GM19395 (cell line): ENCODE data around the gene PDCD1.
"Not testable (repeated sequence)": the region's sequence is repeated elsewhere in the genome, so short reads cannot be mapped to it uniquely, and the experiment has no call there.

ENCODE experiments used
- ATAC-seq: cut with Tn5 transposase; IDR thresholded peaks from one replicate; pipeline ENCODE4 v1.9.1; 2021; ENCODE audit warnings: mild to moderate bottlenecking, moderate library complexity; ENCODE audit not compliant: unreplicated experiment

The PDCD1 gene

DNA sequence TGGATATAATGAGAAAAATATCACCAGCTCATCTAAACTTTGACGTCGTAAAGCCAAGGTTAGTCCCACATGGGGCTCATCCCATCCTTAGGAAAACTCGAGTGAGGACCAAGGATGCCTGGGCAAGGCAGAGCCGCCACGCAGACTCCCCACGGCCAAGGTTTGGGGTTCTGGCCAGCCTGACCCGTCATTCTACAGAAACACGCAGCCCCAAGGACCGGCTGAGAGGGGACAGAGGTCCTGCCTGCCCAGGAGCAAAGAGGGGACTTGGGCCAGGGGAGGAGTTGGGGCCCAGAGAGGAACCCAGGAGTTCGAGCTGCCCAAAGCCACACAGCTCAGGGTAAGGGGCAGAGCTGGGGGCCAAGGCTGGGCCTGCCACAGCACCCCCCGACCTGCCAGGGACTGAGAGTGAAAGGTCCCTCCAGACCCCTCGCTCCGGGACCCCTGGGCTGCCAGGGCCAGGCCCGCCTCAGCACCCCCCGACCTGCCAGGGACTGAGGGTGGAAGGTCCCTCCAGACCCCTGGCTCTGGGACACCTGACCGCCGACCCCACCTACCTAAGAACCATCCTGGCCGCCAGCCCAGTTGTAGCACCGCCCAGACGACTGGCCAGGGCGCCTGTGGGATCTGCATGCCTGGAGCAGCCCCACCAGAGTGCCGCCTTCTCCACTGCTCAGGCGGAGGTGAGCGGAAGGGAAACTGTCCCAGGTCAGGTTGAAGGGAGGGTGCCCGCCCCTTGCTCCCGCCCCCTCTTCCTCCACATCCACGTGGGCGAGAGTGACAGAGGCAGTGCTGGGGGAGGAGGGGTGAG lies at the start of gene PDCD1:
Gene PDCD1 (minus strand): TSS at position 689 of the 811 bp plus-strand sequence. CDS start 56 bp downstream, at position 633.
- ATAC-seq: peak; percentile 45

DNA sequence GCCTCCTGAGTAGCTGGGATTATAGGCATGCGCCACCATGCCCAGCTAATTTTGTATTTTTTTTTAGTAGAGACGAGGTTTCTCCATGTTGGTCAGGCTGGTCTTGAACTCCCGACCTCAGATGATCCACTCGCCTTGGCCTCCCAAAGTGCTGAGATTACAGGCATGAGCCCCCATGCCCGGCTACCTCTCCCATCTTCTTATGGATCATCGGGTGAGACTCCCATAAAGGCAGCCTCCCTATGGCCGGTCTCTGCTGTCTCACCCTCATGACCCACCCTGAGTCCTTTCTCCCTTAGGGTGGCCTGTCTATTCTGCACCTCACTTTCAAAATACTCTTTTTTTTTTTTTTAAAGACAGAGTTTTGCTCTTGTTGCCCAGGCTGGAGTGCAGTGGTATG lies 49.1 kb upstream of the PDCD1 start:
- ATAC-seq: not testable (repeated sequence)

DNA sequence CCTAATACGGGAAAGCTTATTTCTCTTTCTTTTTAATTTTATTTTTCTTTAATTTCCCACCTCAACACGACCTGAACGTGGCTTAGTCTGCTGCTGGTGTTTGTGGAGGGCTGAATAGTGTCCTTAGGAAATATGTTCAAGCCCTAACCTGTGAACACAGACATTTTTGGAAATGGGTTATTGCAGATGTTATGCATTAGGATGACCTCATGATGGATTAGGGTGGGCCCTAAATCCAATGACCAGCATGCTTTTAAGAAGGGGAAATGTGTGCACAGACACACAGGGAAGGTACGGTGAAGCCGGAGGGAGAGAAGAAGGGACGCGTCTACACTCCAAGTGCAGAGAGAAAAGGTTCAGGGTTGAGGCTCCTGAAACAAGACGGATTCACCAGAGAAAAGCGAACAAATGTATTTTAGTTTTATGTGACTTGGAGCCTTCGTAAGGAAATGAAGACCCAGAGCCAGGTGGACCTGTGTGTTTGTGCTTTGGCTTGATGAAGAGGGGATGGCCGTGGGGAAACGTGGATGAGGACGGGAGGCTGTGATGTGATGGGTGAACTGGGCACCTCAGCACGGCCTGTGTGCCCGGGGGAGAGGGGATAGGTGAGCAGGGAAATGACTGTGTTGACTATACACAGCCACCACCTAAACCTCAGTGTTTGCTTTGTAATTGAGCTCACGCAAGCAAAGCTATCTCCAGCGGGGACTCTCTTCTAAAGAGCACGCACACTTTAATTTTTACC lies 48.3 kb upstream of the PDCD1 start:
- ATAC-seq: no peak

DNA sequence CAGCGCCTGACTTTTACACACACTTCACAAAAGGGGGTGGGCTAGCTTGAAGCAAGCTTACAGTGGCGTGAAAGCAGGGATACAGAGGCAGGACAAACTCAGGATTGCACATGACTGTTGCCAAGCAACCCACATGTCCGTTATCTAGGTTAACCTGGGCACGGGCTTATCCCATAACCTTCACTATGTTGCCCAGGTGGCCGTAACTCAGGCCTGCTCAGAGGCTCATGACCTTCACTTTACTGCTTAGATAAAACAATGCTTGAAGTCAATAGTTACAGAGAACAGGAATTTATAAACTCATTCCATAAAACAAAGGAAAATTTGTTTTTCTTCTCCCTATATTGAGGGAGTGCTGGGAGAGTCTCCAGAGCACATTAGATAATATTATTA lies 47.7 kb upstream of the PDCD1 start:
- ATAC-seq: not testable (repeated sequence)

DNA sequence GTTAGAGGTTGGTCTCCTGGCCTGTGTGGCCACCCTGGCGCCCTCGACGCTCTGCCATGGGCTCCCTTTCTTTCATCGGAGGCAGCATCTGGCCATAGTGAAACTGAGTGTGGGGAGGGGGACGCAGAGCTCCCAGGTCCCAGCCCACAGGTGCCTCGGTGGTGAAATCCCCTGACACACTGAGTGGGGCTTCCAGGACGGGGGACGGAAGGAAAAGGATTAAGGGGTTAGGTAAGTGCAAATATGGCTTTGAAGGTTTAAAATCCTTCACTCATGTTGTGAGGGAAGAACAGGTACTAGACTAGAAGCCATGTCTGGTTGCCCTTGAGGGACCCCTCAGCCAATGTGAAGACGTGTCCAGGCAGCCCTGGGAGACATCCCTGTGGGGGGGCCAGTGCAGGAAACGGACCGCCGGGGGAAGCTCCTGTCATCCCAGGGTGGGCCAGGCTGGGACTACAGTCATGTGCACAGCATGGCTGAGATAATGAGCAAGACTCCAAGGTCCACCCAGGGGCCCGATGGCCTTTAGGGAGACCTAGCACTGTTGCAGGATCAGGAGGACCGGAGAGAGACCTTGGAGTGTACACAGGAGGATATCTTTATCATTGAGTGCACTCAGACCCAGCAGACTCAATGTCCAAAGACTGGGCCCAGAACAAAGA lies 47.2 kb upstream of the PDCD1 start:
- no peak for ATAC-seq

DNA sequence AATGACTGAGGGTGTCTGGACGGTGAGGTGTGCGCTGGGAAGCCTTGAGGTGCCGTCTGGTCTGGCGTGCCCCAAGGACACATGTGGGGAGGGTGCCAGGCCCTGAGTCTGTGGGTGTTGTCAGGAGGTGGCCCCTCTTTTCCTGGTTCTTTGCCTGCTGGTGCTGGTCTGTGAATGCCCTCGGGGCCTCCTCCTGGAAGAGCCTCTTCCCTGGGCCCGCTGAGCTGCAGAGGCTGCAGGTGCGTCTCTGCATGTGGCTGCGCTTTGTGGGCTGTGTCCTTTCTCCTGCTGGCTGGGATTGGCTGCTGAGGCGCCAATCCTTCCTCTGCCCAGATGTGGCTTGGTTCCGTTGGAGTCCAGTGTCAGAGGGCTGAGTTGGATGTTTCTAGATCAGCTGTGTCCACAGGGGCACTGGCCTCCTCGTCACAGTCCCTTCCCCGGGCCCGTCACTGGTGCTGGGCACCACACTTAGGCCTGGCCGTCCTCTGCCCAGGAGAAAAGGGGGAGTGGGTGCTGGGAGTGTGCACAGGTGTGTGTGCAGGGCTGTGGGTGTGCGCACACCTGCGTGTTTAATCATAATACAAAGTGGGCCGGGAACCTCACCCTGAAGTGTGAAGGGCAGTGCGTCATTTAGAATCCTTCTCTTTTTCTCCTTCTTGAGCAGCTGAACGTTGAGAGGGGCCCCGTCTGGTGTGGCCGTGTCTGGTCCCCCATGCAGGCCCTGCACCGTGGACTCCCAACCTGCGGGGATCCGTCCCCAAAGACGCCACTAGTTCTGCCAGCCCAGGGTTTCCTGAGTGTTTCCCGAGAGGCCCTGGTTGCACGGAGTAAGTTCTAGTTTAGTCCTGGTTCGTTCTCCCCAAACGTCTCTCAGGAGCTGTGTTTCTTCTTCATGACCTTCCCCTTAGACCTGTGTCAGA lies 46.4 kb upstream of the PDCD1 start:
- no peak for ATAC-seq

DNA sequence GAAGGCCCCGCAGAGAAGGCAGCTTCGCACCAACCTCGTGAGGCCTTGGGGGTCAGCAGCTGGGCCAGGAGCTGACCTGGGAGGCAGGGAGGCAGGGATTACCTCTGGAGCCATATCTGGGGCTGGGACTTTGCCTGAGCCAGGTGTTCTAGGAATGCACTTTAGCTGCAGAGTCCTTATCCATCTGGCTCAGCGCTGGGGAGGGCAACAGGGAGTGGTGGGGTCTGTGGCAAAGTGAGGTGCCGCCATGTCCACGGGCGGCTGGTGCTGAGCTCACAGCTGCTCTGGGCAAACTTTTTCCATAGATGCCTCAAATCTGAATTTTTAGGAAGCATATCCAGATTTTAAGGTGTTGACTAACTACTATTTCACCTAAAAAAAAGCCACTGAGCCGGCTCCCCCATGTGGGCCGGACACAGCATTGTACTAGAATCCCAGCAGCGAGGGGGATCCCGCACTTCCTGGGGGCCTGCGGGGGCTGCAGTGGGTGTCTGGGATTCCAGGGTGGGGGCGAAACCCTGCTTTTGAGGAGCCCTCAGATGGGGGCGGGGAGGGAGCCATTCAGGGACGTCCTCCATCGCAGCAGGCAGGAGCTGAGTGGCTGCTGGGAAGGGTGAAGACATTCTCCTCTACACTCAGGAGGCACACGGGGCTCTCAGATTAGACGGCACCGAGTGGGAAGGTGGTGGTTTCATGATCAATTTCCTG lies 45.5 kb upstream of the PDCD1 start:
- no peak for ATAC-seq

DNA sequence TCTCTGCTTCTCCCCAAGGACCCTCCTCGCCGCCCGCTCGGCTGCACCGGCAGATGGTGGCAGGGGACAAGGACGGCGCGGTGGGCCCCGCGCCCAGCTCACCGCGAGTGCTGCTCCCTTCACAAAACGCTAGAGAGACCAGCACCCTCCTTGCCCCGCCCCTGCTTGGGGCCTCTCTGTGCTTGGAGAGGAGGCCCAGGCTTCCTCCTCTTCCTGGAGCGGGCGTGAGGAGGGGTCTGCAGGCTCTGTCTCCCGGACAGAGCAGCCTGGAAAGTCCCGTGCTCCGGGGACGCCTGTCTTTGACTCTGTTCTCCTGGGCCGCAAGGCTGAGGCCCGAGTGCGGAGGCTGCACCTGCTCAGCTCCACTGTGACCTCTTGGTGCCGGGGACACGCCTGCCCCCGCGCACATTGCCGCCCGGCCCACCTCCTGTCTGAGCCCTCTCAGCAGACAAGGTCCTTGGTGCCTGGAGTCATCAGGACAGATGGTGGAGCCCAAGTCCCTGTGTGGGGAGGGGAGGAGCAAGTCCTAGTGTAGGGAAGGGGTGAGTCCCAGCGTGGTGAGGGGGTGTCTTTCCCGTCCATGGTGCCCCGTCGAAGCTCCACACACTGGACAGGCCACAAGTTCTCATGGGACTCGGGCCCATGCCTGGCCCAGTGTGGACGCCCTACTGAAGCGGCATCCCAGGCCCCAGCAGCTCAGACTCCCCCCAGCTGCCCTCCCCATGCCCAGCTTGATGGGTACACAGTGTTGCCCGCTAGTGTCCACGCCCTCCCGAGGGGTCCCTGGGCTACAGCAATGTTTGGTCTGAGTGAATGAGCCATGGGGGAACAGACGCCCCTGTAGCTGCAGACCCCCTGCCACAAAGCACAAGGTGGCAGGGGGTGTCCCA lies 44.7 kb upstream of the PDCD1 start:
- ATAC-seq: no peak

DNA sequence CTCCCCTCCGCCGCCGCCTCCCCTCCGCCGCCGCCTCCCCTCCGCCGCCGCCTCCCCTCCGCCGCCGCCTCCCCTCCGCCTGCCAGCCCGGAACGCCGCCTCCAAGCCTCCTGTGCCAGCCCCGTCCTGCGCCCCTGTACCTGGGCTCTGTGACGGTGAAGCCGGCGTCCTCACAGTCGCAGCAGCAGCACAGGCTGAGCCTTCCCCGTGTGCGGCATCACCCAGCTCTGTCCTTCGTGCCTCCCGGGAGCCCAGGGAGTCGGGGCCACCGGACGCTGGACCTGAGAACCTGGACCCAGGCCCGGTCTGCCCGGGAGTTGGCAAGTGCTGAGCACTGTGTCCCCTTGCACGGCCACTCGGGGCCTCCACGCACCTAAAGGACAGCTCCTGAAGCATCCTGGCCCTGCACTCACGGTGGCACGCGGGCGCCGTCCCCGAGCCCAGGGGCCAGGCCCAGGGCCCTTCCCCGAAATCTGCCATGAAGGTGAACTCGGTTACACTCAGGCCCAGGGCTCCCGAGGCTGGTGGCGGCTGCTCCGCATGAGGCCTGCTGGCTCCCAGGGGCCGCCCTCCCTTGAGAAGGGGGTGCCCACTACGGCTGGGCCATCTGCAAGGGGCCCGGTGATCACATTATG lies 43.8 kb upstream of the PDCD1 start:
- no peak for ATAC-seq

DNA sequence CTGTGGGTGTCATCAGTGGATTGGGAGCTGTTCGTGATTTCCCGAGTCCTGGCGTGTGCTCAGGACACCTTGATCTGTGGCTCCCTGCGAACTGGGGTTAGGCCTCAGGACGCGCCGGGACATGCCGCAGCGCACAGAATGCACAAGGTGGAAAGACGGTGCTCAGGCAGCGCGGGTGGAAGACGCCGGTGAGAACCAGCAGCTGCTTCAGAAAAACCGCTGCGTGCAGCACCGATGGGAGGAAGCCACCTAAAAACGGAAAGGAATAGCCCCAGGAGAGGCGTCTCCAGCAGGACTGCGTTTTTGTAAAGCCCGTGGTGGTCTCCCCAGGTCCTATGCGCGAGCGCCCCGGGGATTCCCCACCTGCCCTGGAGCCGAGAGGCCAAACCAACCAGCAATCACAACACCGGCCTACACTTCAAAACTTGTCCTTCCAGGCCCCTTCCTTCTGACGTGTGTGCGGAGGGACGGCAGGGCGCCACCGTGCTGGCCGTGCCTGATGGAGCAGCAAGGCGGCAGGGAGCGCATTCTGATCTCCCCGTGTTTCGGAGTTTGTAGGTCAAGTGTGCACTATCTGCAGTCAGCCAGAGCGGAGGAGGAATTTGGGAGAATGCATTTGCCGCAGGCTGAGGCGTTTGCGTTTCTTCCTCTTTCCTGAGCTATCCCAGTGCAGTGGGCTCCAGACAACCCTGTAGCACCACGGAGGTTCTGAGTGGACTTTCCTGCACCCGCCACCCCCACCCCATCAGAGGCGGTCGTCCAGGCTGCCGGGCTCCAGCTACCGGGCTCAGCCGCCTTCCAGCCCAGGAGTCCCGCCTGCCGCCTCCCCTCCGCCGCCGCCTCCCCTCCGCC lies 43.0 kb upstream of the PDCD1 start:
- ATAC-seq: no peak

DNA sequence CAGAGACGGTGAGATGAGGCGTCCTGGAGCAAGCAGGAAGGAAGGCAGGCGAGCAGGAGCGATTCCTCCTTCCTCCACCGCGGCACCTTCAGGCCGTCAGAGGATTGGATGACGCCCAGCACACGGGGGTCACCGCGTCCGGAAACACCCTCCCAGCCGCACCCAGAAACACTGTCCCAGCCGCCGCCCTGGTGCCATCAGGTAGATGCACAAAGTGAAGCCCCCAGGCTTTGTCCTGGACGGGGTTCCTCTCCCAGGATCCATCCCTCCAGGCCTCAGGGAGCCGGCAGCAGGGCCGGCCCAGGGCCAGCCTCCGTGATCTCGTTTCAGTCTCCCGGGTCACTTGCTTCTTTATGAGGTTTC lies 42.3 kb upstream of the PDCD1 start:
- ATAC-seq: no peak

DNA sequence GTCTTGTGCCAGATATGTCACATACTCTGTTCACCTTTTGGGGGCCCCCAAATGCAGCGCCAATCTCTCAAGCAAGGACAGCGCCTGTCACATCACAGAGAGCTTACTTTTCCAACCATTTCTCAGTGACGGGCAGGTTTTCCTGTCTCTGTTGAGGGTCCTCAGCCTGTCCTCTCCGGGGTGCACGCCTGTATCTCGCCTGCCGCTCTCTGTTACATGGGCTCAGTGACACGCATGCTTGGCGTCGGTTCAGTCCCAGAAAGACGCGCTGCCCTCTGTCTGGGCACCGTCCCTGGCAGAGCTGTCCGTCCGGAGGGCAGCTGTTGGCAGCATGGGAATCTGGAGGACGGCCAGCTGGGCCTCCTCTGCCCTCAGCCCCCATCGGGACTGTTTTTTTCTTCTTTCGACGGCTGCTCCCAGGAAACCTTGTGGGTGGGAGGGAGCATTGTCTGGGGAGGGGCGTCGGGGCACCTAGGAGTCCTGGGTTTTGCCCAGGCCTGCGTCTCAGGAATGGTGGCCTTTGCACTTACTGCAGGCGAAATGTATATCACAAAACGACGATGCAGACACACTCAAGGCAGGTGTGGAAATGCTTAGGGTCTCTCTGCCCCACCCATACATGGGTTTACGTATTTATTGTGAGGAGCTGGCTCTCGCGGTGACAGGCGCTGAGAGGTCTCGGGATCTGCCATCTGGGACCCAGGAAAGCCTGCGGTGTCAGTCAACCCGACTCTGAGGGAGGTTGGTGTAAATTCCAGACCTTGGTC lies 41.7 kb upstream of the PDCD1 start:
- no peak for ATAC-seq

DNA sequence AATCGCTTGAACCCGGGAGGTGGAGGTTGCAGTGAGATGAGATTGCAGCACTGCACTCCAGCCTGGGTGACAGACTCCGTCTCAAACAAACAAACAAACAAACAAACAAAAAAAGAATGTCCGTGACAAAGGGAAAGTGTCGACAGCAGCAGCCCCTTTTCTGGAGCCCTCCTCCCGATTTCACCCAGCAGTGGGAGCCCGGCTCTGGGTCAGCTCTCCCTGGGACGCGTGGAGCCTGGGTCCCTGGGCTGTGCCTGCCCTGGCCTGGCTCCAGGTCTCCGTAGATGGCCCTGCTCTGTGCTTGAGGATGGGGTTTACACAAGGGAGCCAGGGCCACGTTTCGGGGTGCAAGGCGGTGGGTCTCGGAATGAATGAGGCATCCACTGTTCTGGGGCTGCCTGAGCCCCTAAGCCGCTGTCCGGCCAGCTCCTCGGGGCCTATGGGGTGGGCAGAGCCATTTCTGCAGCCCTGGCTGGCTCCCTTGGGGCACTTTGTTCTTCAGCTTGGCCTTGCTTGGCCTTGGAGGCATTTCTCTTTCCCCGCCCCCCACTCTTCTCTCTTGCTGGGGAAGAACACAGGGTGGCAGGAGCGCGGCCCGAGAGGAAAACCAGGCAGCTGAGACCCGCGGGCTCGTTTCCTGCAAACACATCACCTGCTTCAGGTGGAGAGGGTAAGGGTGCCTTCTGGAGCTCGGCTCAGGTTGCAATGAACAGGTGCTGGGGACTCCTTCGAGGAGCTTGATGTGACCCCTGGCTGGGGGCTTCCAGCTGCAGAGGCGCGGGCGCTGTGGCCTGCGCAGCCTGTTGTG lies 40.0 kb upstream of the PDCD1 start:
- ATAC-seq: no peak

DNA sequence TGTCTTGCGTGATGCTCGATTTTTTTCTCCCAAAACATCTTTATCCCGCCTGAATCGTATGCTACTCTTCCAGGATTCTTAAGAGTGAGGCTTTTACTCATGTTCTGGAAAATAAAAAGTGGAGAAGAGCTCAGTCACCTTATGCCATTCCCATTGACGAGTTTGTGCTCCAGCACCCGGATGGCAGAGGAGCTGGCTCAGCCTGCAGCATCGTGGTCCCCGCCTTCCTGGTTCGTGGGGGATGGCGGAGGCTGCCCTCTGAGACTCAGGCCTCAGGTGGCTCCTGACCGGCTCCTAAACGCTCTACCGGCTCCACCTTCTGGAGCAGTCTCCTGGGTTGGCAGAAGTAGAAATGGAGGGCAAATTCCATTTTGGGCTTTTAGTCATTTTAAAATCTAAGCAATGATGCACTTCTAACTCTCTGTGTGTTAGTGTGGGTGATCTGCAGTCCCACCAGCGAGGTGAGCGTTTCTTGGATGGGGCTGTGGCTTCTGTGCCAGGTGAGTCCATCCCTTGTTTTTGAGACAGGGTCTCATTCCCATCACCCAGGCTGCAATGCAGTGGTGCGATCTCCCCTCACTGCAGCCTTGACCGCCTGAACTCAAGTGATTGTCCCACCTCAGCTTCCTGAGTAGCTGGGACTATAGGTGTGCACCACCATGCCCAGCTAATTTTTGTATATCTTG lies 38.7 kb upstream of the PDCD1 start:
- no peak for ATAC-seq

DNA sequence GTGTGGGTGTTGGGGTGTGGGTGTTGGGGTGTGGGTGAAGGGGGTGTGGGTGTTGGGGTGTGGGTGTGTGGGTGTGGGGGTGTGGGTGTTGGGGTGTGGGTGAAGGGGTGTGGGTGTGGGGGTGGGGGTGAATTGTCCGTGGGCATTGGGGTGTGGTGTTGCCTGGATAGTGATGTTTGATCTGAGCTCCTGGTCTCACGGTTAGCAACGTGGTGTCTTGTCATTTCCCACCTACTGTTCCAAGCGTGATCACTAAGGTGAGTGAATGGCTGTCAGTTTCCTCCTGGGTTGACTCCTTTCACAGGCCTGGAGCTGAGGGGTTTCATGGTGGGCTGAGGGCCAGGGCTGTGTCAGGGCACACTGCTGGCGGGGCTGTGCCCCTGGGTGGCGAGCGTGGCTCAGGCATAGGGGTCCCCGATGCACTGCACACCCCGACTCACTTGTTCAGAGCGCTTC lies 38.1 kb upstream of the PDCD1 start:
- ATAC-seq: no peak
